A673 (cell line): ENCODE results near the gene TM7SF3. TPM values are rescaled to one million over a fixed set of nuclear protein-coding genes. Genes with fewer than 3 reads are reported as not detected.

Source experiments
- BruUV-seq: library from RNA; stranded (reverse); fragments of 400-500 nt; replicated peaks from 2 replicates; lab custom pipeline; 2021; lab: Mats Ljungman, UMichigan
- CTCF ChIA-PET: fragments of 300-600 bp; sonication (Branson Sonifier 250); formaldehyde crosslinking; loops from one replicate; lab custom pipeline; 2022; ENCODE audit warnings: antibody characterized with exemption; lab: Charles Lee
- POLR2A ChIA-PET: fragments of 300-600 bp; sonication (Branson Sonifier 250); formaldehyde crosslinking; loops from one replicate; lab custom pipeline; 2022; ENCODE audit warnings: antibody characterized with exemption; ENCODE audit not compliant: low non-redundant PET; lab: Charles Lee
- DNase-seq: peaks from one replicate; pipeline ENCODE4 v3.0.0-alpha.2; 2015; ENCODE audit warnings: low spot score
- H3K27ac ChIP-seq: fragments of 200-600 bp; sonication (generic); 2 replicates; pipeline ENCODE4 v1.5.1; 2016; ENCODE audit warnings: mixed run types, low read depth, mild to moderate bottlenecking, mixed read lengths, antibody characterized with exemption, low read length; ENCODE audit not compliant: poor library complexity, severe bottlenecking
- H3K27me3 ChIP-seq: fragments of 200-600 bp; sonication (generic); replicated peaks from 2 replicates; pipeline ENCODE4 v1.6.1; 2017; ENCODE audit warnings: mixed run types, low read depth, mild to moderate bottlenecking, mixed read lengths, antibody characterized with exemption, low read length; ENCODE audit not compliant: insufficient read depth, poor library complexity
- H3K36me3 ChIP-seq: fragments of 200-600 bp; sonication (generic); 2 replicates; pipeline ENCODE4 v1.6.1; 2016; ENCODE audit warnings: mixed run types, mild to moderate bottlenecking, mixed read lengths, antibody characterized with exemption, low read length; ENCODE audit not compliant: insufficient read depth, poor library complexity, severe bottlenecking
- H3K4me1 ChIP-seq: fragments of 200-600 bp; sonication (generic); 2 replicates; pipeline ENCODE4 v1.6.1; 2017; ENCODE audit warnings: mixed run types, mild to moderate bottlenecking, mixed read lengths, antibody characterized with exemption, low read length; ENCODE audit not compliant: insufficient read depth, poor library complexity, severe bottlenecking
- H3K4me3 ChIP-seq: fragments of 200-600 bp; sonication (generic); 2 replicates; pipeline ENCODE4 v1.5.1; 2016; ENCODE audit warnings: low read depth, mixed run types, mild to moderate bottlenecking, mixed read lengths, low read length; ENCODE audit not compliant: poor library complexity, severe bottlenecking
- H3K9me3 ChIP-seq: fragments of 200-600 bp; sonication (generic); 2 replicates; pipeline ENCODE4 v1.6.1; 2016; ENCODE audit warnings: mixed run types, low read depth, mild to moderate bottlenecking, mixed read lengths, antibody characterized with exemption, low read length; ENCODE audit not compliant: poor library complexity, severe bottlenecking
- CTCF ChIP-seq: fragments of 300-800, 200-600 bp; sonication (generic); conservative IDR thresholded peaks from 2 replicates; pipeline ENCODE4 v1.5.1; 2017; ENCODE audit warnings: low read depth, mild to moderate bottlenecking, antibody characterized with exemption, low read length, moderate library complexity, mixed read lengths
- EZH2 ChIP-seq: fragments of 200-600 bp; sonication (generic); IDR thresholded peaks from 2 replicates; pipeline ENCODE4 v1.6.1; 2017; ENCODE audit warnings: borderline replicate concordance, low read depth, mild to moderate bottlenecking, mixed read lengths, antibody characterized with exemption, low read length; ENCODE audit not compliant: poor library complexity, severe bottlenecking
- intact Hi-C: fragments of 100-400 bp; cut with micrococcal nuclease; formaldehyde crosslinking; loops from one replicate; pipeline ENCODE4 v1.10.0; 2022; ENCODE audit not compliant: unreplicated experiment
- total RNA-seq: library from RNA; stranded (reverse); gene quantifications from 2 replicates; pipeline ENCODE4 v1.2.3, GENCODE V29; 2021

TM7SF3 gene
- total RNA-seq, 1 experiment from 2014 or later = 53.5 TPM

- Histone ChIP-seq H3K4me1 (peaks cover 15% of the 10 kb centered on the region), H3K4me3 (no peak overlapping the region), H3K9me3 (peaks cover 13% of the 10 kb centered on the region), H3K36me3 (no peaks in the 10 kb centered on the region), H3K27me3 (no peaks in the 10 kb centered on the region), H3K27ac (no peak overlapping the region)
- no peak for TF ChIP-seq EZH2
- no peak for TF ChIP-seq CTCF
- intact Hi-C loops = no loop called here
- POLR2A ChIA-PET = no interaction called here
- CTCF ChIA-PET = no interaction called here
- BruUV-seq = no TSS peak
- no peak for DNase-seq
Observed at GRCh38 chr12:26941215-26941594, 73.0 kb downstream of the TM7SF3 start.

- no peaks in the 10 kb centered on the region for H3K27me3 ChIP-seq
- BruUV-seq = no TSS peak
- no peak overlapping the region for H3K4me3 ChIP-seq
- H3K4me1 ChIP-seq = peaks cover 19% of the 10 kb centered on the region
- ChIA-PET POLR2A (no interaction called here), CTCF (no interaction called here)
- DNase-seq = no peak
- intact Hi-C loops = no loop called here
- peaks cover 13% of the 10 kb centered on the region for H3K9me3 ChIP-seq
- no peaks in the 10 kb centered on the region for H3K36me3 ChIP-seq
- no peak overlapping the region for H3K27ac ChIP-seq
- TF ChIP-seq EZH2 (no peak), CTCF (no peak)
Observed at GRCh38 chr12:26940516-26941214, 73.5 kb downstream of the TM7SF3 start.

- H3K4me1 ChIP-seq = peaks cover 19% of the 10 kb centered on the region
- peak overlapping the region; percentile 79 for H3K4me3 ChIP-seq
- peaks cover 10% of the 10 kb centered on the region for H3K9me3 ChIP-seq
- no peak overlapping the region for H3K27ac ChIP-seq
- H3K27me3 ChIP-seq = no peaks in the 10 kb centered on the region
- POLR2A ChIA-PET = no interaction called here
- intact Hi-C loops = loop anchor here (5.0 kb wide), 1 partner anchor 72 kb away; the partner anchor contains the start of gene TM7SF3
- no peak for DNase-seq
- TF ChIP-seq EZH2 (no peak), CTCF (no peak)
- CTCF ChIA-PET = no interaction called here
- H3K36me3 ChIP-seq = no peaks in the 10 kb centered on the region
- BruUV-seq = no TSS peak
Observed at GRCh38 chr12:26939953-26940352, 74.2 kb downstream of the TM7SF3 start.
